Measurements from ENCODE around the gene ICAM1.

ICAM1 gene

DNA sequence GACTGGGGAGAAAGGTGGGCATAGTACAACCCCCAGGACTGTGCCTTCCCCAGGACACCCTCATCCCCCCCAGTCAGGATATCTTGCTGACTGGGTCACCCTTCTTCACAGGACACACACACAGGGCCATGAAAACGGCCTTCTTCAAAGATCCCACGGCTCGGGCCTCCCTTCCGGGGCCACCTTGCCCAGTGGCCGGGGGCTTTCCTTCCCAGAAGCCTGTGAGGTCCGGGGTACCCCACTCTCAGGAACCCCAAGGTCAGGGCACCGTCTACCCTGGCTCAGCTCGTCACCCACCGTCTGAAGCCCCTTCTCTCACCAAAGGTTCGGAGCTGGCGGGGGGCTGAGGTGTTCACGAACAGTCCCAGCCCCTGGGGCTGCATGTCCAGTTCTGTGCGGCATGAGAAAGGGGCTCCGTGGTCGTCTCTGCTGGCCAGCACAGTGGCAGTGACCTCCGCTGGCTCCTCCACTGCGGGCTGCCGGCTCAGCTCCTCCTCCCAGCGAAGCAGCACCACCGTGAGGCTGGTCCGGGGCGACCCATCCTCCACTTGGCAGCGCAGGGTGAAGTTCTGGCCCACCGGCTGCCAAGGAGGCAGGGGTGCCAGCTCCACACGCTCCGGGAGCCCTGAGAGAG is 64.5 kb downstream of the ICAM1 start:
- Histone ChIP-seq H4K20me1 (peaks cover 13 to 27% (median 24%) of the 10 kb centered on the region in 11 experiments; a peak in 19 of 22 replicates), H3K4me1 (peaks cover 47 to 80% (median 62%) of the 10 kb centered on the region in 10 experiments), H3K4me3 (no peak overlapping the region), H3K27me3 (no peaks in the 10 kb centered on the region), H3K27ac (peak overlapping the region in 2 of 11 experiments; percentile 31 to 38; a peak in 3 of 22 replicates), H3K36me3 (peaks cover 3 to 24% (median 12%) of the 10 kb centered on the region in 11 experiments), H3K9ac (peak overlapping the region in 2 of 11 experiments; percentile 3 to 25; a peak in 1 of 22 replicates), H3K4me2 (peak overlapping the region in 3 of 11 experiments; percentile 86 to 93 (median 93); a peak in 3 of 22 replicates), H3K9me3 (replicated peaks in 1 of 11) (no peaks in the 10 kb centered on the region)
- TF ChIP-seq Cebpa-rat (IDR thresholded peaks at IDR 0.05), result no peak
